VCaP (cell line): ENCODE results near the gene SGK1.

ENCODE experiments used
- H3K27ac ChIP-seq: fragments of 450-650 bp; 2 replicates; pipeline ENCODE4 v1.5.1; 2017
- CTCF ChIP-seq: fragments of 450-650 bp; conservative IDR thresholded peaks from 2 replicates; pipeline ENCODE4 v1.5.1; 2017; ENCODE audit warnings: mild to moderate bottlenecking, moderate library complexity

SGK1 gene

GRCh38 chr6:134299236-134299635 is 18.7 kb downstream of the SGK1 start:
- no peak for TF ChIP-seq CTCF
- H3K27ac ChIP-seq, result no peak overlapping the region

GRCh38 chr6:134296762-134297161 is 21.1 kb downstream of the SGK1 start:
- no peak for TF ChIP-seq CTCF
- H3K27ac ChIP-seq, result no peak overlapping the region

- TF ChIP-seq CTCF, result no peak
- H3K27ac ChIP-seq, result no peak overlapping the region
These were observed 21.9 kb downstream of the SGK1 start for GRCh38 chr6:134295953-134296553.

- no peak for TF ChIP-seq CTCF
- no peak overlapping the region for H3K27ac ChIP-seq
These were observed 24.2 kb downstream of the SGK1 start for GRCh38 chr6:134293659-134294161.

GRCh38 chr6:134291156-134291555 is 26.8 kb downstream of the SGK1 start:
- TF ChIP-seq CTCF, result no peak
- H3K27ac ChIP-seq, result no peak overlapping the region

- no peak for TF ChIP-seq CTCF
- H3K27ac ChIP-seq, result no peak overlapping the region
These were observed 28.7 kb downstream of the SGK1 start for GRCh38 chr6:134289204-134289575.

- H3K27ac ChIP-seq, result no peak overlapping the region
- TF ChIP-seq CTCF, result no peak
These were observed 29.2 kb downstream of the SGK1 start for GRCh38 chr6:134288538-134289203.
